NB4 (cell line): ENCODE results near the gene OR8G1.
"Not testable (repeated sequence)": the region's sequence is repeated elsewhere in the genome, so short reads cannot be mapped to it uniquely, and the experiment has no call there.

Experiments
- DNase-seq: peaks from one replicate; pipeline ENCODE4 v3.0.0; 2010; ENCODE audit warnings: low read depth
- H3K4me3 ChIP-seq: one replicate; pipeline ENCODE4 v1.5.1; 2011; ENCODE audit warnings: mild to moderate bottlenecking, low read depth, low read length, moderate library complexity
- CTCF ChIP-seq: IDR thresholded peaks from one replicate; pipeline ENCODE4 v1.5.1; 2012; ENCODE audit warnings: low read depth, low read length
- MAX ChIP-seq: IDR thresholded peaks from 2 replicates; pipeline ENCODE4 v1.6.1; 2011; ENCODE audit warnings: low read depth, low read length
- MYC ChIP-seq: IDR thresholded peaks from 2 replicates; pipeline ENCODE4 v1.6.1; 2011; ENCODE audit warnings: low read depth, low read length
- POLR2A ChIP-seq: IDR thresholded peaks from 2 replicates; pipeline ENCODE4 v1.6.1; 2011; ENCODE audit warnings: mild to moderate bottlenecking; ENCODE audit not compliant: insufficient read length; ENCODE audit errors: extremely low read depth

Gene OR8G1

GRCh38 chr11:124219126-124219525 lies 21.8 kb upstream of the OR8G1 start:
- no peak overlapping the region for H3K4me3 ChIP-seq
- no peak for TF ChIP-seq MAX
- no peak for TF ChIP-seq MYC
- no peak for TF ChIP-seq POLR2A
- TF ChIP-seq CTCF = no peak
- DNase-seq = no peak

- TF ChIP-seq POLR2A = no peak
- no peak for TF ChIP-seq MAX
- no peak for TF ChIP-seq MYC
- TF ChIP-seq CTCF = no peak
- DNase-seq = no peak
- H3K4me3 ChIP-seq = no peak overlapping the region
These were observed 18.5 kb upstream of the OR8G1 start for GRCh38 chr11:124222407-124222806.

GRCh38 chr11:124224618-124225423 lies 16.1 kb upstream of the OR8G1 start:
- TF ChIP-seq MYC (peak; percentile 37; the same call in 1 of the 2 replicates), MAX (peak; percentile 72)
- not testable (repeated sequence) for H3K4me3 ChIP-seq
- peak; percentile 89 for DNase-seq

- no peak for DNase-seq
- H3K4me3 ChIP-seq = no peak overlapping the region
- TF ChIP-seq CTCF (no peak), MYC (no peak), MAX (no peak), POLR2A (no peak)
These were observed 15.4 kb upstream of the OR8G1 start for GRCh38 chr11:124225471-124225870.

GRCh38 chr11:124233376-124233775 lies 7.5 kb upstream of the OR8G1 start:
- no peak for DNase-seq
- TF ChIP-seq POLR2A (no peak), MYC (no peak), MAX (no peak), CTCF (no peak)
- no peak overlapping the region for H3K4me3 ChIP-seq

GRCh38 chr11:124238512-124238911 lies 2.4 kb upstream of the OR8G1 start:
- DNase-seq = peak; percentile 6
- no peak overlapping the region for H3K4me3 ChIP-seq
- TF ChIP-seq CTCF (no peak), MAX (no peak), POLR2A (no peak), MYC (no peak)

GRCh38 chr11:124249869-124250268 lies 9.0 kb downstream of the OR8G1 start:
- H3K4me3 ChIP-seq, DNase-seq: not testable (repeated sequence)
